Ectodermal cell (in vitro differentiated cells): ENCODE measurements around the gene KRTAP3-3.
"Not testable (repeated sequence)": the region's sequence is repeated elsewhere in the genome, so short reads cannot be mapped to it uniquely, and the experiment has no call there.

Source experiments
- H3K27ac ChIP-seq: 2 replicates; pipeline ENCODE4 v1.7.0; 2013; ENCODE audit warnings: mild to moderate bottlenecking, low read depth, low read length; ENCODE audit not compliant: insufficient read depth, poor library complexity, severe bottlenecking
- H3K27me3 ChIP-seq: 2 replicates; pipeline ENCODE4 v1.7.0; 2013; ENCODE audit warnings: mild to moderate bottlenecking, low read length; ENCODE audit not compliant: insufficient read depth, control insufficient read depth, poor library complexity, severe bottlenecking
- H3K36me3 ChIP-seq: one replicate; pipeline ENCODE4 v1.7.0; 2013; ENCODE audit warnings: low read length; ENCODE audit not compliant: control insufficient read depth, insufficient read depth
- H3K4me1 ChIP-seq: one replicate; pipeline ENCODE4 v1.7.0; 2013; ENCODE audit warnings: low read length; ENCODE audit not compliant: control insufficient read depth, insufficient read depth
- H3K4me3 ChIP-seq: 2 replicates; pipeline ENCODE4 v1.7.0; 2013; ENCODE audit warnings: low read depth, low read length, control low read depth; ENCODE audit not compliant: insufficient read depth
- H3K9me3 ChIP-seq: 2 replicates; pipeline ENCODE4 v1.7.0; 2013; ENCODE audit warnings: mild to moderate bottlenecking, low read length, moderate library complexity; ENCODE audit not compliant: control insufficient read depth
- WGBS, 2 experiments: methylation state at CpG; one replicate each; pipeline ENCODE4 v1.1.7; 2013; ENCODE audit warnings: missing lambda C conversion rate in 2 of 2; 5-methylcytosine and 5-hydroxymethylcytosine counted together

The KRTAP3-3 gene

GRCh38 chr17:41008811-41009210 lies 14.8 kb upstream of the KRTAP3-3 start, which contains the start of gene KRTAP3-1:
Gene KRTAP3-1 (minus strand): TSS chr17:41009128. CDS start chr17:41009074, 54 bp downstream.
- Histone ChIP-seq H3K9me3 (no peaks in the 10 kb centered on the region), H3K27me3 (no peaks in the 10 kb centered on the region), H3K27ac (peak within 1 kb of the TSS; percentile 28), H3K36me3 (no peaks in the 10 kb centered on the region), H3K4me1 (peaks cover 6% of the 10 kb centered on the region), H3K4me3 (no peak within 1 kb of the TSS)
- 91 to 95% methylated on average over 6 to 7 of the region's 8 CpGs for WGBS, 2 experiments

GRCh38 chr17:41004397-41004796 lies 10.4 kb upstream of the KRTAP3-3 start:
- WGBS, 2 experiments = 94 to 98% methylated on average over 3 of the region's 3 CpGs

GRCh38 chr17:41003926-41004325 lies 10.0 kb upstream of the KRTAP3-3 start:
- Histone ChIP-seq H3K4me3 (no peak overlapping the region), H3K27ac (no peak overlapping the region), H3K27me3 (no peaks in the 10 kb centered on the region), H3K36me3 (no peaks in the 10 kb centered on the region), H3K9me3 (no peaks in the 10 kb centered on the region), H3K4me1 (peaks cover 4% of the 10 kb centered on the region)
- 88 to 94% methylated on average over 4 of the region's 4 CpGs for whole genome bisulfite sequencing, 2 experiments

More at GRCh38 chr17:41004397-41004796, 10.4 kb upstream of the KRTAP3-3 start:
- Histone ChIP-seq H3K27ac (no peak overlapping the region), H3K4me3 (no peak overlapping the region), H3K27me3 (no peaks in the 10 kb centered on the region), H3K4me1 (peaks cover 6% of the 10 kb centered on the region), H3K36me3 (no peaks in the 10 kb centered on the region), H3K9me3 (no peaks in the 10 kb centered on the region)

- H3K9me3 ChIP-seq = no peaks in the 10 kb centered on the region
These were observed 8.8 kb upstream of the KRTAP3-3 start for GRCh38 chr17:41002814-41003213.

GRCh38 chr17:41001795-41002194 lies 7.8 kb upstream of the KRTAP3-3 start:
- Histone ChIP-seq H3K4me3 (no peak overlapping the region), H3K4me1 (no peaks in the 10 kb centered on the region), H3K9me3 (no peaks in the 10 kb centered on the region), H3K27me3 (no peaks in the 10 kb centered on the region), H3K27ac (no peak overlapping the region), H3K36me3 (no peaks in the 10 kb centered on the region)
- 90 to 99% methylated on average over 4 of the region's 4 CpGs for WGBS, 2 experiments

More at GRCh38 chr17:41002814-41003213, 8.8 kb upstream of the KRTAP3-3 start:
- WGBS, 2 experiments = 81 to 89% methylated on average over 4 to 5 of the region's 5 CpGs
- H3K27me3 ChIP-seq = no peaks in the 10 kb centered on the region
- no peaks in the 10 kb centered on the region for H3K4me1 ChIP-seq
- no peaks in the 10 kb centered on the region for H3K36me3 ChIP-seq
- no peak overlapping the region for H3K4me3 ChIP-seq
- no peak overlapping the region for H3K27ac ChIP-seq

- H3K4me3 ChIP-seq, H3K27me3 ChIP-seq, H3K4me1 ChIP-seq, H3K9me3 ChIP-seq, H3K36me3 ChIP-seq, H3K27ac ChIP-seq: not testable (repeated sequence)
- WGBS, 2 experiments = 94 to 97% methylated on average over 5 to 6 of the region's 6 CpGs
These were observed 5.6 kb upstream of the KRTAP3-3 start, which contains the start of gene KRTAP3-2 for GRCh38 chr17:40999563-40999962. Gene KRTAP3-2 (minus strand): TSS chr17:40999906. CDS start chr17:40999853, 53 bp downstream.

GRCh38 chr17:40997361-40997760 lies 3.4 kb upstream of the KRTAP3-3 start:
- WGBS, 2 experiments = 82 to 83% methylated on average over 2 of the region's 2 CpGs
- H3K9me3 ChIP-seq = no peaks in the 10 kb centered on the region
- H3K4me3 ChIP-seq = no peak overlapping the region

GRCh38 chr17:40996829-40997228 lies 2.9 kb upstream of the KRTAP3-3 start:
- H3K27ac ChIP-seq = no peak overlapping the region
- no peaks in the 10 kb centered on the region for H3K9me3 ChIP-seq
- H3K27me3 ChIP-seq = no peaks in the 10 kb centered on the region
- H3K36me3 ChIP-seq = no peaks in the 10 kb centered on the region
- H3K4me3 ChIP-seq = no peak overlapping the region
- H3K4me1 ChIP-seq = no peaks in the 10 kb centered on the region
- WGBS, 2 experiments = 94 to 98% methylated on average over 3 of the region's 4 CpGs

More at GRCh38 chr17:40997361-40997760, 3.4 kb upstream of the KRTAP3-3 start:
- Histone ChIP-seq H3K36me3 (no peaks in the 10 kb centered on the region), H3K4me1 (no peaks in the 10 kb centered on the region), H3K27ac (no peak overlapping the region), H3K27me3 (no peaks in the 10 kb centered on the region)

GRCh38 chr17:40995116-40995515 lies 1.2 kb upstream of the KRTAP3-3 start:
- no peaks in the 10 kb centered on the region for H3K27me3 ChIP-seq
- H3K4me1 ChIP-seq = no peaks in the 10 kb centered on the region
- H3K27ac ChIP-seq = no peak overlapping the region
- no peaks in the 10 kb centered on the region for H3K9me3 ChIP-seq
- WGBS, 2 experiments = 100% methylated on average over 1 of the region's 1 CpG; no CpG with 5 or more reads in 1 of the 2 experiments
- no peaks in the 10 kb centered on the region for H3K36me3 ChIP-seq
- no peak overlapping the region for H3K4me3 ChIP-seq

GRCh38 chr17:40993084-40993483 lies 880 bp downstream of the KRTAP3-3 start:
- no peak overlapping the region for H3K4me3 ChIP-seq
- H3K36me3 ChIP-seq = no peaks in the 10 kb centered on the region
- H3K27ac ChIP-seq = no peak overlapping the region
- H3K27me3 ChIP-seq = no peaks in the 10 kb centered on the region
- H3K4me1 ChIP-seq = no peaks in the 10 kb centered on the region
- no peaks in the 10 kb centered on the region for H3K9me3 ChIP-seq
- 88 to 92% methylated on average over 2 of the region's 2 CpGs for WGBS, 2 experiments

- Histone ChIP-seq H3K4me3 (no peak overlapping the region), H3K9me3 (no peaks in the 10 kb centered on the region), H3K27ac (no peak overlapping the region), H3K36me3 (no peaks in the 10 kb centered on the region), H3K27me3 (no peaks in the 10 kb centered on the region), H3K4me1 (no peaks in the 10 kb centered on the region)
- WGBS, 2 experiments = 95 to 99% methylated on average over 1 to 2 of the region's 3 CpGs
These were observed 1.3 kb downstream of the KRTAP3-3 start for GRCh38 chr17:40992666-40993065.
